HuH-7 (cell line): ENCODE results near the gene KCNG2.

Source experiments
- DNase-seq: peaks from one replicate; pipeline ENCODE4 v3.0.0; 2011; ENCODE audit warnings: low spot score

KCNG2 gene

DNA sequence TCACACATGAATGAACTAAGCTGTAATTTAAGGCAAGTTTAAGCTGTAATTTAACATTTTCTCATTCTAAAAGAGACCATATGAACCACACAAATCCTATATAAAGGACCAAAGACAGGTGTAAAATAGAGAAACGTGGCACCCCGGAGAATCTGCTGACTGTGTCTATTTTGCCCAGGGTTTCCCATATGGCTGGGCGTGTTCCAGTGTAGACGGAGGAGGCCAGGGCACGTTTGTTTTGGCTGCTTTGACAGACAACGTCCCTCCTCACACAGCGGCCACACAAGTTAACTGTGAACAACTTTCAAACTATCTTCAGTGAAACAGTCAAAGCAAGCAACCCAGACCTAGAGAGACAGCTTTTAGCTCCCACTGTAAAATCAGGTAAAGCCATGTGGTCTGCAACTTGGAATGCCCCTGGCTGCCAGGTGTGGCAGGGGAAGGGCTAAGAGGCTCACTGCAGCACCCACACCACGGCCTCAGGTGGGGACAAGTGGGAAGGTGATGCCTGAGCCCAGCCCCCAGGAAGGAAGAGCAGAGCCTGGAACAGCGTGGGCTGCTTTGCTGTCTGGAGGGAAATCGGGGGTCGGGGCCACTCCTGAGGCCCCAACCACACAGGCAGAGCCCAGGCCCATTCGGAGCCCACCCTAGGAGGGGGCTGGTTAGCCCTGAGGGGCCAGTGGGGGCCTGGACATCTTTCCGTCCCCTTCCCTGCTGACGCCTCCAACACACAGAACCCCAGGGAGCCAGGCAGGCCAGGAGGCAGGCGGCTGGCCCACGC, 113.0 kb downstream of the KCNG2 start:
- no peak for DNase-seq

DNA sequence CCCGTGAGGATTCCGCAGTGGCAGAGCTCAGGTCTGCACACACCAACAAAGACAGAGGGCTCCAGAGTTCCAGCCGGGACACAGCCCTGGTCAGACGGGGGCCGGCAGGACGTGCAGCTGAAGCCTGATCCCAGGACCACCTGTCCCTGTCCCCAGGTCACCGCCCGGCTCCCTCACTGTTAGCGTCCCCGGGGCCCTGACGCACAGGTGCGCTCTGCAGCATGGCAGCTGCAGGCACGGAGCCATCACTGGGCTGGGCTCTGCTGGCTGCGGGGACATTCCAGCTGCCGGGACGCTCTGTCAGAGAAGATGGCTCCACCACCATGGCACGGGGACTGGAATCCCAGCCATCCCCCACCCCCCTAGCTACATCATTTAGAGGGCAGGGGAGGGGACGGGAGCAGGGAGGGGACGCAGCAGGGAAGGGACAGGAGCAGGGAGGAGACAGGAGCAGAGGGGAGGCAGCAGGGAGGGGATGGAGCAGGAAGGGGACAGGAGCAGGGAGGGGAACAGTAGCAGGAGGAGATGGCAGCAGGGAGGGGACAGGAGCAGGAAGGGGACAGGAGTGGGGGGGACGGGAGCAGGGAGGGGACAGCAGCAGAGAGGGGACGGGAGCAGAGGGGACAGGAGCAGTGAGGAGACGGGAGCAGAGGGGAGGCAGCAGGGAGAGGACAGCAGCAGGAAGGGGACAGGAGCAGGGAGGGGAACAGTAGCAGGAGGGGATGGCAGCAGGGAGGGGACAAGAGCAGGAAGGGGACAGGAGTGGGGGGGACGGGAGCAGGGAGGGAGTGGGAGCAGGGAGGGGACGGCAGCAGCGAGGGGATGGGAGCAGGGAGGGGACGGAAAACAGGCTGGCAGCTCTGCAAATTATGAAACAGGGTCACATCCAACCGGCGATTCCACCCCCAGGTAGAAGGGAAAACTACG, 113.9 kb downstream of the KCNG2 start:
- no peak for DNase-seq

GRCh38 chr18:79912409-79912991, 114.8 kb downstream of the KCNG2 start:
- no peak for DNase-seq

DNA sequence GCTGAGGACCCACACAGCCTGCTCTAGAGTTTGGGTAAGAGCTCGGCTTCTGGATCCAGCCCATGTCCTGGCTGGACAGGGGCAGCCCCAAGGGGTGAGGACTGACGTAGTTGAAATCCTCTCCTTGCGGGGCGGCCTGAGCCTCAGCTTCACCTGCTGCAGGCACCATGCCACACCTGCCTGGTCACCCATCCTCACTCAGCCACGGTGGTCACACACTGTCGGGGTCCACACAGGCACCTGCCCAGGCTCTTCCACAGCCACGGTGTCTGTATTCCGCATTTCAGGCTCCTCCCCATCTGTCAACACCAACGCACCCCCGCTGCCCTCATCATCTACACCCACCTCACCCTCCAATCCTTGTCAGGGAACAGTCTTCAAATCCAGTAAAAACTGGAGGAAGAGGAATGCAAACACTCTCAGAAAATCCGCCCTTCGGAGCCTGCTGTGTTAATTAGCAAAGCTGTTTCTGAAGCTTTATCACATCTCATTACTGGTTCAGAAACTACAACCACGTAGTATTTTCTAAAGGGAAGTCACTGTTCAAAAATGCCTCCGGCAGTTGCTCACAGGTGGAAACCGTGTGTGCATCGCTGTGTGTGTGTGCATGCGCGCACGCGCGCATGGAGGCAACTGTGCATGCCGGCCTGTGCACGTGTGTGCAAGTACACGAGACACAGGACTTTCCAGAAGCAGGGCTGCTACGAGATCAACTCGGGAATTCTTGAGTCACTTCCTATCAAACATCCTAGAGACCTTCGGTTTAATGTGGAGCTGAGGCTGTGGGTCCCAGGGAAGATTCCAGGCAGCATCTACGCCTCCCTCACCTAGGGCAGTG, 115.5 kb downstream of the KCNG2 start:
- DNase-seq, result no peak

GRCh38 chr18:79914614-79915160, 116.9 kb downstream of the KCNG2 start:
- no peak for DNase-seq

DNA sequence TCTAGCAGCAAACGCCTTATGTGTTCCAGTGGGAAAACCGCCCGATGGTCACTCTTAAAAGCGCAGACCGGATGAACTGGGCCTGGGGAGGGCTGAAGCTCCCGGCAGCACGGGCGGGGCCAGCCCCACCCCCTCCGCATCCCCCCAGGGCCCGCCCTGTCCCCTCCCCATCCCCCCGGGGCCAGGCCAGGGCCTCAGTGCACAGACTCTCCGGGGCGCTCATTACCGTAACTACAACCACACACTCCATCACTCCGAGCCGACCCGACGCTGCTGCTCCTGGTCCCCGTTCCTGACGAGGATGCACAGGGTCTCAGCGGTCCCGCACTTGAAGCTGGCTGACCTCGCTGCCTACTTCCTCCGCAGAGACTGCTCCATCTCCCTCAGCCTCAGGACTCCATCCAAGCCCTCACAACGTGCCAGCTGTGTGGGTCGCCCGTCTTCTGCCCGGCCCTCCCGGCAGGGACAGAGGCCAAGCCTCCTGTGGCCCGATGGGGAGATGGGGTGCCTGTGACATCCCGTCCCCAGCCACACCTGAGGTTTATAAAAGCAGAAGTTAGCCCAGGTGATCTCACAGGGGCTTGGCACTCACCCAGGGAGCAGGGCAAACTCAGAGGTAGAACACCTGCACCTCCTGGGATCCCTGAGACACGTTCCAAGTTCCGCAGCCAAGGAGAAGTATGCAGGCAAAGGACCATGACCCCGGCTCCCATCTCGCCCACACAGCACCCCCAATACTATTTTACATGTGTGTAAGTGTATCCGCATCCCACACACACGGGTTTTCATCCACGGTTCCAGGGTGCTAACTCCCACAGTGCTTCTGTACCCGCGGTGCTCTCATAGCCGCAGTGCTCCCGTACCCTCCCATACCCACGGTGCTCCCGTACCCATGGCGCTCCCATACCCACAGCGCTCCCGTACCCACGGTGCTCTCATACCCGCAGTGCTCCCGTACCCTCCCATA, 117.7 kb downstream of the KCNG2 start:
- DNase-seq, result no peak

DNA sequence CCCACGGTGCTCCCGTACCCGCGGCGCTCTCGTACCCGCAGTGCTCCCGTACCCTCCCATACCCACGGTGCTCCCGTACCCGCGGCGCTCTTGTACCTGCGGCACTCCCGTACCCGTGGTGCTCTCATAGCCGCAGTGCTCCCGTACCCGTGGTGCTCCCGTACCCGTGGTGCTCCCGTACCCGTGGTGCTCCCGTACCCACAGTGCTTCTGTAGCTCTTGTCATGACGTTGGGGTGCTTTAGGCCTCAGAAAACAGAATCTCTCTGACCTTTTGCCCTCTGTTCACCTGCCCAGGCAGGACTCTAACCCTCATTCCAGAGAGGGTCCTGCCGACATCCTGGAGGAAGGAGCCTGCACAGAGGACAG, 118.4 kb downstream of the KCNG2 start:
- no peak for DNase-seq

- no peak for DNase-seq
These were observed 118.9 kb downstream of the KCNG2 start for GRCh38 chr18:79916546-79917168.

DNA sequence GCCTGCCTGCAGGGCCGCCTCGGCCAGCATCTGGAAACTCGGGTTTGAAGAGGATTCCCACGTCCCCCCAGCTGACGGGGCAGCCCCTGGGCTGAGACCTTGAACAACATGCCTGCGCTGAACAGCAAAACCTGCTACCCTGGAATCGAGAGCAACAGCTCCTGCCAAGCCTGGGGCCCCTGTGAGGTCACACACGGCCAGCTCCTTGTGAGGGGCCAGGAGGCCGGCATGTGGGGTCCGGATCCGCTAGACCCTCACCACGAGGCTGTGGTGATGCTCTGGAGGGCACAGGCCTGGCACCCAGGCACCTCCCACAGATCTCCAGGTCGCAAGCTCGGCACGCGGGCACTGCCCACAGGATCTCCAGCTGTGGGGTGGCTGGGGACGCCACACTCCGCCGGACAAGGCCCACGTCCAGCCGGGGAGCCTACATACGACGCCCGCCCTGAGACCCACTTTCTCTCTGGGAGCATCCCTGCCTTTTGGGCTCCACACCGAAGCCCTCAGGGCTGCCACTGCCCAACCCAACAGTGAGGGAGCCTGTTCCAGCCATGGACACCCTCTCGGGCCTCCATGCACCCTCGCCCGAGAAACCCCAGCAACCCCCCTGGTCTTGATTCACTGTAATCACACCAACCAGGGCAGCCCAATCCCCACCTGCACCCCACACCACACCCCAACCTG, 119.6 kb downstream of the KCNG2 start:
- DNase-seq, result no peak

- no peak for DNase-seq
These were observed 120.3 kb downstream of the KCNG2 start for GRCh38 chr18:79917853-79918614.

- DNase-seq, result no peak
These were observed 120.9 kb downstream of the KCNG2 start for GRCh38 chr18:79918615-79919011.

DNA sequence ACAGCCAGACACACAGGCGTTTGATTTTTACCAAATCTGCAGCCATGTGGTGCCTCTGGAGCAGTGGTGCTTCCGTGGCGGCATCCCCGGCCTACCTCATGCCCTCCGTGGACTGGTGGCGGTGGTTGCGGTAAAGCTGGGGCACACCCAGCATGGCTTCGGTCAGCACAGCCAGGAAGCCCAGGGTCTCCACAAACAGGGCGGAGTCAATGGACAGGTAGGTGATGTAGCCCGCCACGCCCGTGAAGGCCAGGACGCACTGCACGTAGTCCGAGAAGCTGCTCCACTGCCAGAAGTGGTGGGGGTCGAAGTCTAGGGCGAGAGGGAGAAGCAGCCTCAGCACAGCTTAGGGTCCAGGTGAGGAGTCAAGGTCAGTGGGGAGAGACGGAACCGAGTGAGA, 121.4 kb downstream of the KCNG2 start:
- no peak for DNase-seq

DNA sequence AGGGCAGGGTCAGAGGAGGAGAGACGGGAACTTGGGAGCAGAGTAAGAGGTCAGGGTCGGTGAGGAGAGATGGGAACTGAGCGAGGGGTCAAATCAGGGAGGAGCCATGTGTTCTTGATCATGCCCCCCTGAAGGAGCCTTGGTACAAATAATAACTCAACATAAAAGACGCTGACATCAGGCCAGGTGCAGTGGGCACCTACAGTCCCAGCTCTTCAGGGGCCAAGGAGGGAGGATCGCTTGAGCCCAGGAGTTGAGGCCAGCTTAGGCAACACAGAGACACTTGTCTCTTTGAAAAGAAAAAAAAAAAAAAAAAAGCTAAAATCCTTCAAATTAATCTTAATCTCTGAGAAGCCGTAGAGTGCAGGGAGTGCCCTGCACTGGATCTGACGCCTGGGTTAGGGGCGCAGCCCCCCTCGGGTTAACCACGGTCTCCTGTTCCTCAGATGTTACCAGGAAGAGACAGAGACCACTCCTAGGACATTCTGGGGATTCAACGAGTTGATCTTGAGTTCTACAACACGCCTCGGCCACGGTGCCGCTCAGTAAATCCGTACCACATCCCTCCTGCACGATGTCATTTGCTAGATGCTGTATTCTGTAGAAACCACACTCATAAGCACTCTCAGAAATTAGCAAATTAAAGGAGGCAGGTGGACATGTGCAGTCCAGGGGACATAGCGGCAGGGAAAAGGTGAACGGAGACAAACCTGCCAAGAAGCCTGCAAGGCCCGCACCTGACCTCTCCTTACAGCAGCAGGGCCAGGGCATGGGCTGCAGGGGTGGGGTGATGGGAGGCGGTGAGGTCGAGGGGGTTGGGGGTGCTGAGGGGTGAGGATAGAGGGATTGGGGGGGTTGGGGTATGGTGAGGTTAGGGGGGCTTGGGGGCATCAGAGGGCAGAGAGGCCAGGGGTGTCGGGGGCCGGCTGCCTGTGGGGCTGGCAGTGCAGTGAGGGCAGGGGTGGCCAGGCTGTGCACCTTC, 124.5 kb downstream of the KCNG2 start:
- no peak for DNase-seq

DNA sequence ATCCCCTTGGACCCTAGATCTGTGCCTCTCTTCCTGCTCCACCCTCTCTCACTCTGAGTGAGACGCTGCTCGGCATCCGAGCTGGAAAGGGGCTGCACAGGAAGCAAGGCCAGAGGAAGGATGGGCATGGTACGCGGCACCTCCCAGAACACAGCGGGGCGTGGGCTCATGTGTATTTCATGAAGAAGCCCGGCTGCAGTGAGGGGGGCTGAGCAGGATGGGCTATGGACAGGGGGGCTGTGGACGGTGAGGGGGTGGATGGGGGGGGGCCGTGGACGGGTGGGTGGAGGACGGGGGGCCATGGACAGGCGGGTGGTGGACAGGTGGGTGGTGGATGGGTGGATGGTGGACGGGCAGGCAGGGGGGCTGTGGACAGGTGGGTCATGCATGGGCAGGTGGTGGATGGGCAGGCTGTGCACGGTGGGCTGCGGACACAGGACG, 125.3 kb downstream of the KCNG2 start:
- no peak for DNase-seq

- DNase-seq, result no peak
These were observed 126.3 kb downstream of the KCNG2 start for GRCh38 chr18:79923896-79924585.

GRCh38 chr18:79924814-79925731, 127.3 kb downstream of the KCNG2 start:
- no peak for DNase-seq
